Activated naive CD4-positive, alpha-beta T cell (primary cell): ENCODE results near the gene LRWD1.
"Not testable (repeated sequence)": the region's sequence is repeated elsewhere in the genome, so short reads cannot be mapped to it uniquely, and the experiment has no call there.

ENCODE experiments used
- DNase-seq, 4 experiments: peaks; one replicate each; lab custom pipeline; 2025; lab: John Stamatoyannopoulos, UW

LRWD1 gene

GRCh38 chr7:102444961-102445673 is 19.7 kb upstream of the LRWD1 start:
- no peak for DNase-seq

- no peak for DNase-seq
Measured at GRCh38 chr7:102445674-102446071, 19.1 kb upstream of the LRWD1 start.

- no peak for DNase-seq
Measured at GRCh38 chr7:102446387-102447156, 18.2 kb upstream of the LRWD1 start.

- DNase-seq, result no peak
Measured at GRCh38 chr7:102447311-102447710, 17.5 kb upstream of the LRWD1 start.

GRCh38 chr7:102449136-102449535 is 15.6 kb upstream of the LRWD1 start:
- no peak for DNase-seq

GRCh38 chr7:102450242-102450641 is 14.5 kb upstream of the LRWD1 start:
- DNase-seq, result peak in 2 of 4 experiments; percentile 24 to 40

DNA sequence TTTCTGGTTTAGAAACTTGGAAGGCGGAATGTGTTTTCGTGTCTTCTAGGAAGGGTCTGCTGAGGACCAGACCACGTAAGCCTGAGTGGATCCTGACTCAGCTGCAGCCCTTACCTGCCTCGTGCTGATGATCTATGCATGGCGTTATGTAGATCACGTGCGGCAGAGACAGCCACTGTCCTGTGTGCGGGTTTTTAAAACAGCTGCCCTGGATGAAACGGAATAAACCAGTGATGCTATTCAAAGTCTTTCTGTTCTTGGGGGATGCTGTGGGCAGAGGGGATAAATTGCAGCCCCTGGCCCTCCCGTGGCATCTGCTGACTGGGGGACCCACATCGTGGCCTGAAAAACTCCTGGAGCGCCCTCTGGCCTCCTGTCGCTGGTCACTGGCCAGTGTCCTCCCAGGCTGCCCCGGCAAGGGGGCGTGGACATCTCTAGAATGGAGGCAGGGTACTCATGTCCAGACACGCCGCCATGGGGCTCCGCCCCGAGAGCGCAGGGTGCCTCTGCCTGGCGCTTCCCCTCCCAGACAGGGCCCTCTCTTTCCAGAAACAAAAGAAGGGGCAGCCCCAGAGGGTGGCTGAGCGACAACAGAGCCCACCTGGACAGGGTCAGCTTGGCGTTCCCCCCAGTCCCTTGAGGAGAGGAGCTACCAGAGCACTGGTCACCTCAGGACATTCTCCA is 13.3 kb upstream of the LRWD1 start:
- no peak for DNase-seq

GRCh38 chr7:102452451-102452850 is 12.3 kb upstream of the LRWD1 start:
- no peak for DNase-seq

DNA sequence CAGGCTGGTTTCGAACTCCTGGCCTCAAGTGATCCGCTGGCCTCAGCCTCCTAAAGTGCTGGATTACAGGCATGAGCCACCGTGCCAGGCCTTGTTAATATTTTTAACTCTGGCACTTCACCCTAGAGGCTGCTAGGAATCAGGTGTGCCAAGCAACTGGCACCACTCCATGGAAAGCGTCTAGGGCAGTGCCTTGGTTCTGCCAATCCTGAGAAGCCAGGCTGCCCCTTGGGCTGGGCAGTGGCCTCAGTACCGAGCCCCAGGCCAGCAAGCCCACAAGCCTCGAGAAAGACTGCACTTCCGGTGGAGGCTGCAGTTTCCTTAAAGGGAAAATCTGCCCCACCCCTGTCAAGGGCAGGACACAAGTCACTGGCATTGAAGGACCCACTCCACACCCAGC is 11.5 kb upstream of the LRWD1 start:
- no peak for DNase-seq

DNA sequence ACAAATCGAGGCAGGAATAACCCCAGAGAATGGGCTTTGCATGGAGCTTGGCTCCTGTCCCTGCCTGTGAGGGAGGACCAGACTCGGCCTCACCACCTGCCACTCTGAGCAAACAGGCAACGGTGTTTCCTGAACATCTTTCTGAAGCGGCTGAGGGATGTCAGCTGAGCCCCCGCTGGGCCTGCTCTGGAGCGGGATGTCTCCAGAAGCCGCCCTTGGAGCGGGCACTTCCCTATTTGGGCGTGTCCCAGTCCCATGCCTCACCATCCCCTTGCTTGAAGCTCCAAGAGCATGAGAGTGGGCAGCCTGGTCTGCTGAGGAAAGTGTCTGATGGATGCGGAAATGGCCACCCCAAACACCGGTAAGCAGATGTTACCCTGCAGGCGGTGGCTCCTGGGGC is 10.3 kb upstream of the LRWD1 start:
- DNase-seq, result no peak

DNA sequence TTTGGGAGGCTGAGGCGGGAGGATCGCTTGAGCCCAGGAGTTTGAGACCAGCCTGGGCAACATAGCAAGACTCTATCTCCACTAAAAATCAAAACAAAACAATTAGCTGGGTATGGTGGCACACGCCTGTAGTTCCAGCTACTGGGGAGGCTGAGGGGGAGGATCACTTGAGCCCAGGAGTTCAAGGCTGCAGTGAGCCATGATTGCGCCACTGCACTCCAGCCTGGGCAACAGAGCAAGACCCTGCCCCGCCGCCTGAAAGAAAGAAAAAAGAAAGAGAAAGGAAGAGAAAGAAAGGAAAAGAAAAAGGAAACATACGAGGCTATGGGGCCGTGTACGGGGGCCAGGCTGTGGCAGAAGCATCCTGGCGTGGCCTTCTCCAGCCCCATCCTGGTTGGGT is 9.9 kb upstream of the LRWD1 start:
- DNase-seq, result not testable (repeated sequence)

DNA sequence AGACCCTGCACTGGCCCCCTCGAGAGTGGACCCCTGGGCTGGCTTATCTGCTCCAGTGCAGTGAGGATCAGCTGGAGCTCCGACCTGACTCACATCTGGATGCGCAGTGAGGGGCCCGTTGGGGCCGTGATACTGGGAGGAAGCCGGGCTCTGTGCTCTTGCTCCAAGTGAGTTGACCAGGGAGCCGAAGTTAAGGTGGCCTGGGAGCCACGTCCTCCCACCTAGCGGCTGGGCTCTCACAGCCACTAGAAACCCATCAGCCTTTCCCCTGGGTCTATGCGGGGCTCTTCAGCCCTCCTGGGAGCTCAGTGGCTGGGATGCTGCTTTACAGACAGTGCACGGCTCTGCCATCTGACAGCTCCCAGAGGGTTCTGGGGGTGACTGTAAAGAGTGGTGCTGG is 9.2 kb upstream of the LRWD1 start:
- no peak for DNase-seq

DNA sequence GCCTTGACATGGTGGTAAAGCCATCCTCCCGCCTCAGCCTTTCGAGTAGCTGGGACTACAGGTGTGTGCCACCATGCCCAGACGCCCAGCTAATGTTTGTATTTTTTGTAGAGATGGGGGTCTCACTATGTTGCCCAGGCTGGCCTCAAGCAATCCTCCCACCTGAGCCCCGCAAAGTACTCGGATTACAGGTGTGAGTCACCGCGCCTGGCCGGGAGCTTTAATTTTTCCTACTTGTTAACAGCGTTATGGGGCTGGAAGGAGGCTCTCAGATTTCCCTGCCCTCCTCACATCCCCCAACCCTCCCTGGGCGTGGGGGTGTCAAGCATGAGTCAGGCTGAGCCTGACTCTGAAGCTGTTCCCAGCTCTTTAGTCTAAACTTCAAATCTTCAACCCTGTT is 8.5 kb upstream of the LRWD1 start:
- DNase-seq, result no peak

DNA sequence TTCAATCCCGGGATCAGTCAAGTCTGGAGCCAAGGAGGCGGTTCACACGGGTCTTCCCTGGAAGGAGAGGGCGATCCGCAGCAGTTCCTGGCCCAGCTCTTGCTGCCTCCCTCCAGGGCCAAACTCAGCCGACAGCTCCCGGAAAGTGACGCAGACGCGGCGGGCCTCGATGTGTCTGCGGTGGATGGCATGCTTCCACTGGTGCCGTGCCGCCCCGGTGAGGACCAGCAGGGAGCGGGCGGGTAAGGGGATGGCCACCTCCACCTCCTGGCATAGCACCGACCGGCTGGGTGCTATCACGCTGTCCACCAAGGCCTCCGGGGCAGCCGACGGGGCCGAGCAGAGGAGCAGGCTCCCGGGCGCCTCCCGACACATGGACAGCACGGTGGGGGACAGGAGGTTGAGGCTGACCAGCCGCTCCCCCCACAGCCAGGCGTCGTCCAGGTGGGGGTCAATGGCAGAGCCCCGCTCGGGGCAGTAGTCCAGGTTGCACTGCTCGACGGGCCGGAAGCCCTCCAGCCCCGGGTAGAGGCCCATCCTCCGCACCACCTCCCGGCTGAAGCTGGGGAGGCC is 7.3 kb upstream of the LRWD1 start:
- no peak for DNase-seq

- no peak for DNase-seq
Measured at GRCh38 chr7:102459221-102459844, 5.5 kb upstream of the LRWD1 start.

DNA sequence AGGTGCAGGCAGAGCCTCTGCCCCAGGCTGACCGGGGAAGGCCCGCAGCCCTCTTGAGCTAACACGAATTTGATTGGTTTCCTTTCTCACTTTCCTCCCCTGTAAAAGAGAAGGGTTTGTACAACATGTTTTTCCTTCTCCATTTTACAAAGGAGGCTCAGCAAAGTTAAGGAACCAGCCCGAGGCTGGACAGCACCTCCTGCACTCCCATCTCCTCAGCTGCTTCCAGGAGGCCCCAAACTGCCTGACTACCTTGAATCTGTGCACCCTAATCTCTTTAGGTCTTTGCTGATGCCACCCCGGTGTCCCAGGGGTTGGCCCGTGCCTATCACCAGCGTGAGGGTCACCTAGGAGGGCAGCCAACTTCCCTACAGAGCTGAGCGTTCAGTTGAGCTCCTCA is 4.3 kb upstream of the LRWD1 start:
- DNase-seq, result no peak

DNA sequence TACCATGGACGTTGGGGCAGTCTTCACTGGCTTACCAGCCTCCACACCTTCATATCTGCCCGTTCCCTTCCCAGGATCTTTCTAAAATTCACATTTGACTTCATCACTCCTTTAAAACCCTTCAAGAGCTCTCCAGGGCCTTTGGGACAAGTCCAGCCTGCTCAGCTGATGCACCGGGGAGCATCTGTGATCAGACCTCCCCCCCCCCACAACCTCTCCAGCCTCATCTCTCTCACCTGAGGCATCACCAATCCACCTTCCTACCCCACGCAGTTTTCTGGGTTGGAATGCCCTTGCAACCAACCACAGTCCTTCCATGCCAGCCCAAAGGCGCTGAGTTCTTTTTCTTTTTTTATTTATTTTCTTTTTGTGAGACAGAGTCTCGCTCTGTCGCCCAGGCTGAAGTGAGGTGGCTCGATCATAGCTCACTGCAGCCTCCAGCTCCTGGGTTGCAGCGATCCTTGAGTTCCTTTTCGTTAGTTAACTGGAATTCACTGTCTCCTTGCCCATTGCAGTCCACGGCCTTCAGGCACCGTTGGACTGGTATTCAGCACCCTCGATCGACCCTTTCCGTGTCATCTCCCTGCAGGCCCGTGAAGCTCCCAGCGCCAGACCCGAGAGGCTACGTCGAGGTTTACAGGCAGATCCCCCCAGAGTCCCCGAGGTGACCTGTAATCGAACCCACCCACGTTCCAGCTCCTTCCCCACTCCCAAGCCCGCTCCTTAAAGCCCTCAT is 775 bp upstream of the LRWD1 start:
- peak in 1 of 4 experiments; percentile 41 for DNase-seq

- no peak for DNase-seq
Measured at GRCh38 chr7:102466097-102466496, 1.3 kb downstream of the LRWD1 start.

GRCh38 chr7:102467581-102468477 is 3.0 kb downstream of the LRWD1 start:
- no peak for DNase-seq
